Uterus (tissue), 4 donors: ENCODE results near the gene PANK4. TPM values are rescaled to one million over a fixed set of nuclear protein-coding genes. Genes with fewer than 3 reads are reported as not detected.

ENCODE experiments used
- DNase-seq, 2 donors: peaks; one replicate each; pipeline ENCODE4 v3.0.0-alpha.2; 2019 to 2020
- H3K27ac ChIP-seq, 2 donors: fragments of 200-600 bp; sonication (generic); 1 replicate in 1 of 2; 2 replicates in 1 of 2; pipeline ENCODE4 v1.5.1; 2016 to 2018
- H3K27me3 ChIP-seq, 2 donors: fragments of 200-600 bp; sonication (generic); one replicate each; pipeline ENCODE4 v1.5.1; 2018 to 2019; ENCODE audit warnings: control low read depth in 1 of 2
- H3K36me3 ChIP-seq, 2 donors: fragments of 200-600 bp; sonication (generic); one replicate each; pipeline ENCODE4 v1.5.1; 2019; ENCODE audit warnings: control low read depth in 1 of 2
- H3K4me1 ChIP-seq, 2 donors: fragments of 200-600 bp; sonication (generic); one replicate each; pipeline ENCODE4 v1.5.1; 2018 to 2019; ENCODE audit warnings: control low read depth in 1 of 2
- H3K4me3 ChIP-seq, 2 donors: fragments of 200-600 bp; sonication (generic); 1 replicate in 1 of 2; 2 replicates in 1 of 2; pipeline ENCODE4 v1.5.1; 2018 to 2019; ENCODE audit warnings: mild to moderate bottlenecking in 1 of 2
- H3K9me3 ChIP-seq, 2 donors: fragments of 200-600 bp; sonication (generic); one replicate each; pipeline ENCODE4 v1.5.1; 2019; ENCODE audit warnings: control low read depth in 1 of 2
- CTCF ChIP-seq, 4 experiments: fragments of 200-600 bp in 2 of 4; fragments of 450-650 bp in 2 of 4; sonication (generic) in 2 of 4; IDR thresholded peaks; one replicate each; pipeline ENCODE4 v1.5.1; 2016 to 2019; ENCODE audit warnings: antibody characterized with exemption in 4 of 4, mild to moderate bottlenecking in 2 of 4, moderate library complexity in 1 of 4
- POLR2A ChIP-seq, 2 donors: fragments of 450-650 bp; IDR thresholded peaks; one replicate each; pipeline ENCODE4 v1.6.1; 2016; ENCODE audit warnings: antibody characterized with exemption in 2 of 2, mild to moderate bottlenecking in 1 of 2, moderate library complexity in 1 of 2
- intact Hi-C: fragments of 100-400 bp; cut with DNase I; formaldehyde crosslinking; loops from one replicate; pipeline ENCODE4 v1.15.1; 2023; ENCODE audit warnings: low total_unique reads
- total RNA-seq, 4 donors: library from RNA; depleted of rRNA in 3 of 4; stranded (reverse); fragments of >200 nt in 3 of 4; gene quantifications; one replicate each; pipeline versions ENCODE4 v1.1.0 to v1.2.4, GENCODE V29; 2014 to 2023
- donor health status: DM: yes; HTN: yes; CAD: no.

PANK4 gene
- total RNA-seq, 4 donors from 2014 or later = 29.2 to 43.9 (median 33.6) TPM

- Histone ChIP-seq H3K4me3 (no peak overlapping the region), H3K4me1 (no peaks in the 10 kb centered on the region), H3K9me3 (no peaks in the 10 kb centered on the region), H3K36me3 (no peaks in the 10 kb centered on the region), H3K27ac (no peak overlapping the region), H3K27me3 (peaks cover 7 to 12% of the 10 kb centered on the region in 2 donors)
- no peak for DNase-seq
- intact Hi-C loops = no loop called here
- TF ChIP-seq CTCF (IDR thresholded peaks at IDR 0.05) (no peak), POLR2A (IDR thresholded peaks at IDR 0.05) (no peak)
These were observed 59.3 kb downstream of the PANK4 start for GRCh38 chr1:2466958-2467554.

GRCh38 chr1:2466270-2466665, 60.1 kb downstream of the PANK4 start:
- no peaks in the 10 kb centered on the region for H3K9me3 ChIP-seq
- no peaks in the 10 kb centered on the region for H3K4me1 ChIP-seq
- H3K4me3 ChIP-seq = no peak overlapping the region
- intact Hi-C loops = no loop called here
- H3K36me3 ChIP-seq = no peaks in the 10 kb centered on the region
- H3K27ac ChIP-seq = no peak overlapping the region
- no peak for DNase-seq
- TF ChIP-seq POLR2A (IDR thresholded peaks at IDR 0.05) (no peak), CTCF (IDR thresholded peaks at IDR 0.05) (no peak)
- H3K27me3 ChIP-seq = peaks cover 7 to 12% of the 10 kb centered on the region in 2 donors

GRCh38 chr1:2465371-2466269, 60.8 kb downstream of the PANK4 start:
- no peaks in the 10 kb centered on the region for H3K9me3 ChIP-seq

GRCh38 chr1:2463396-2463795, 63.0 kb downstream of the PANK4 start:
- DNase-seq = no peak
- H3K27me3 ChIP-seq = peaks cover 7 to 12% of the 10 kb centered on the region in 2 donors
- H3K4me1 ChIP-seq = no peaks in the 10 kb centered on the region
- H3K4me3 ChIP-seq = no peak overlapping the region
- no peaks in the 10 kb centered on the region for H3K36me3 ChIP-seq
- no peak overlapping the region for H3K27ac ChIP-seq
- intact Hi-C loops = no loop called here
- no peak for TF ChIP-seq POLR2A (IDR thresholded peaks at IDR 0.05)
- no peak for TF ChIP-seq CTCF (IDR thresholded peaks at IDR 0.05)
- H3K9me3 ChIP-seq = no peaks in the 10 kb centered on the region

More at GRCh38 chr1:2465371-2466269, 60.8 kb downstream of the PANK4 start:
- no peak for TF ChIP-seq CTCF (IDR thresholded peaks at IDR 0.05)
- TF ChIP-seq POLR2A (IDR thresholded peaks at IDR 0.05) = no peak
- Histone ChIP-seq H3K4me1 (no peaks in the 10 kb centered on the region), H3K27ac (no peak overlapping the region), H3K36me3 (no peaks in the 10 kb centered on the region), H3K27me3 (peaks cover 7 to 12% of the 10 kb centered on the region in 2 donors), H3K4me3 (no peak overlapping the region)
- intact Hi-C loops = no loop called here
- no peak for DNase-seq

GRCh38 chr1:2462819-2463218, 63.6 kb downstream of the PANK4 start:
- intact Hi-C loops = no loop called here
- Histone ChIP-seq H3K4me3 (no peak overlapping the region), H3K9me3 (no peaks in the 10 kb centered on the region), H3K36me3 (no peaks in the 10 kb centered on the region), H3K27ac (no peak overlapping the region), H3K4me1 (no peaks in the 10 kb centered on the region), H3K27me3 (peaks cover 7 to 12% of the 10 kb centered on the region in 2 donors)
- TF ChIP-seq POLR2A (IDR thresholded peaks at IDR 0.05) (no peak), CTCF (IDR thresholded peaks at IDR 0.05) (no peak)
- no peak for DNase-seq
